ENCODE results near the gene CA4.
"Not testable (repeated sequence)": the region's sequence is repeated elsewhere in the genome, so short reads cannot be mapped to it uniquely, and the experiment has no call there.

CA4 gene

DNA sequence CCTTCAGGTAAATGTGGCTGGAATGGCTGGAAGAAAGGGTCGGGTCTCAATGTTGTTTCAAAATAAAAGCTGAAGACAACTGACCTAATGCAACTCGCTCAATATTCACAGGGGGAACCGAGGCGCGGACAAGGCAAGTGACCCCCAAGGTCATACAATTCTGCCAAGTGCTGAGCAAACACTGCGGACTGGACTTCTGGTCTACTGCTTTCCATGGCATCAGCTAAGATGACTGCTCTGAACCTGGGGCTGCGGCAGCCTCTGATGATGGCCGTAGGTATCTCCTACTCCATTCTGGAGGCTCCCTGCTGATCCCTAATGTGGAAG, 21.9 kb downstream of the CA4 start:
- no peak for DNase-seq (ENCODE audit: low read depth in 2 of 2, low spot score in 1 of 2)

GRCh38 chr17:60173304-60173819, 23.6 kb downstream of the CA4 start:
- no peak for DNase-seq (ENCODE audit: low read depth in 2 of 2, low spot score in 1 of 2)

- DNase-seq (ENCODE audit: low read depth in 2 of 2, low spot score in 1 of 2), result no peak
These were observed 24.3 kb downstream of the CA4 start for GRCh38 chr17:60174035-60174434.

- not testable (repeated sequence) for DNase-seq (ENCODE audit: low read depth in 2 of 2, low spot score in 1 of 2)
These were observed 25.0 kb downstream of the CA4 start for GRCh38 chr17:60174767-60175166.

- not testable (repeated sequence) for DNase-seq (ENCODE audit: low read depth in 2 of 2, low spot score in 1 of 2)
These were observed 27.0 kb downstream of the CA4 start for GRCh38 chr17:60176763-60177162.

- not testable (repeated sequence) for DNase-seq (ENCODE audit: low read depth in 2 of 2, low spot score in 1 of 2)
These were observed 28.4 kb downstream of the CA4 start for GRCh38 chr17:60178180-60178579.

DNA sequence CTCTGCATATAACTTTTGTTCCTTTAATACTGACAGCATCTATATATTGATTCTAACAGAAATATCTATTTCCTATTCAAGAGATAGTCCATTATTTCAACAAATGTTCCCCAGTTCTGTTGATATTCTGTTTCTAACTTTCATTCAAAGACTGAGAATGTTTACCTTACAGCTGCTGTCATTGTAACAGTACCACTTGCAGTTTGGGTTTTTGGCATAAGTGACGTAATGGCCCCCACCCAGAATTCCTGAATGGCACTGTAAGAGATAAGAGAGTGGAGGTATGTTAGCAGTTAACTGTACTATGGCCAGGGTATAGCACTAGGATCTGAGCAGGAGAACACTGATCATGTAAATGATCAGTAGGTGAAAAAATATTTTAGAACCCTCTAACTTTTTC, 30.6 kb downstream of the CA4 start:
- not testable (repeated sequence) for DNase-seq (ENCODE audit: low read depth in 2 of 2, low spot score in 1 of 2)

DNA sequence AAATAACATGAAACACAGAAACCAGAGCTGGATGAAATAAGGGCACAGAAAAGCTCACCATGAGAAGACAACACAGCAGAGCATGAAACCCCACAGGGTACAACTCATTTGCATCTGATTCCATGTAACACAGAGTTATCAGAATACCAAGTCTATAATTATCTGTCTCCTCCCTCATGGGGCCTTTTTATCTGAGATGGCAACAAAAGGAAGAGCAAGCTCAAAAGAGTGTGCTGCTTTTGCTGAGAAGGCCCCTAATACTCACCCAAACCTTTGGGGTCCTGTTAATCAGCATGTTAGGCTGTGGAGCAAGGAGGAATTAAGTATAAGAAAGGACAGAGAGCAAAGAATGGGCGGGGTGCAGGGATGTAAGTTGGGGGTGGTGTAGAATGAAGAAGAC, 36.6 kb downstream of the CA4 start:
- DNase-seq (ENCODE audit: low read depth in 2 of 2, low spot score in 1 of 2), result not testable (repeated sequence)

GRCh38 chr17:60186846-60187745, 37.3 kb downstream of the CA4 start:
- DNase-seq (ENCODE audit: low read depth in 2 of 2, low spot score in 1 of 2), result not testable (repeated sequence)

DNA sequence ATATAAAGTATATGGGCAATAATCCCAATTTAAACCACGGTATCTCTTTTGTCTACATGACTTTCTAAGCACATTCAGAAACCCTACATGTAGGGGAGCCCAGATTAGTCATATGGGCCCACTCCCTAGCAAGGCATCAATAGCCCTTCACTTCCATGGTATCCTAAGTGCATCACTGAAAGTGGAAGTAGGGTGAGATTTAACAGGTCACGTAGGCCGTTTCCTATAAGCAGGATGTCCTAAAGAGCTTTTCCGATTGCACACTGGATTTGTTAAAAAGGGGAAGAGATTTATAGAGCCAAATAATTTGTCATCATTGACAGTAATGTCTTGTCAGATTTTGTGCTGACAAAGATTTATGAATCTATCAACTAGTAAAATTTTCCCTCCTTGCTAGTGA, 39.0 kb downstream of the CA4 start:
- no peak for DNase-seq (ENCODE audit: low read depth in 2 of 2, low spot score in 1 of 2)

DNA sequence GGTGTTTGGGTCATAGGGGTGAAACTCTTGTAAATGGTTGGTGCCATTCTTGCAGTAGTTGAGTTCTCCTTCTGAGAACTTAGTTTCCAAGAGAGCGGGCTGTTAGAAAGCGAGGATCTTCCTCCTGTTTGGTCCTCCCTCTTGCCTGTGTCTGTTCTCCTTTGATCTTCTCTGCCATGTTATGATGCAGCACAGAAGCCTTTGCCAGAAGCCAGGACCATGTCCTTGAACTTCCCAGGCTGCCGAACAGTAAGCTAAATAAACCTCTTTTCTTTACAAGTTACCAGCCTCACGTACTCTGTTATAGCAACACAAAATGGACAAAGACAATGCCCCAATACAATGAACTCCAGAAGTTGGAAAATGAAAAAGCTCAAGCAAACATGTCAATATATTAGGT, 40.3 kb downstream of the CA4 start:
- DNase-seq (ENCODE audit: low read depth in 2 of 2, low spot score in 1 of 2), result not testable (repeated sequence)

DNA sequence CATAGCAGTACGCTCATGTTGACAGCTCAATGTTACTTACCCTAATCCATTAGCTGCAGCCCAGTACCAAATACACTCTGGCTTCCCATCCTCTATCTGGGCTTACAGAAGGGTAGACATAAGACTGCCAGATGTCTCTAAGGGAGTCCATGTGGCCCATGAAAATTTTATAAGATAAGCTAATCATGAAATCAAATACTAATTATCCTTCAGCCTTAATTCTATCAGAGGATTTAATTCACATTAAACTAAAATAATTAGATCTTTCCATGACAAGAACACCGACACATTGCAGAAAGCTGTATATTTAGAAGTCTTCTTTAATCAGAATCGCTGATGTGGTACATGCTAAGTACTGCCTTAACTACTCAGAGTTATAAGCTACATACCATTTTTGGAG, 43.3 kb downstream of the CA4 start:
- not testable (repeated sequence) for DNase-seq (ENCODE audit: low read depth in 2 of 2, low spot score in 1 of 2)

GRCh38 chr17:60193482-60193881, 43.7 kb downstream of the CA4 start:
- no peak for DNase-seq (ENCODE audit: low read depth in 2 of 2, low spot score in 1 of 2)

DNA sequence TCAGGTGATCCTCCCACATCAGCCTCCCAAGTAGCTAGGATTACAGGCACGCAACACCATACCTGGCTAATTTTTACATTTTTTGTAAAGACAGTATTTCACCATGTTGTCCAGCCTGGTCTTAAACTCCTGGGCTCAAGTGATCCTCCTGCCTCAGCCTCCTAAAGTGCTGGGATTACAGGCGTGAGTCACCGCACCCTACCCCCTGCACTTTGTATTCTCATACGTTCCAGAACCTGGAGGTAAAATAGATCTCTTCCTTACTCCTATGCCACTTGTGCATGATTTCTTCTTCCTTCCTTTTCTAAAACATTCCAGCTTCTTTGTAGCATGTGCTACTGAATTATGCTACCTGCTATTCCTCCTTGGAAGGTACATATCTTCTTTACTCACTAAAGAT, 44.4 kb downstream of the CA4 start:
- DNase-seq (ENCODE audit: low read depth in 2 of 2, low spot score in 1 of 2), result not testable (repeated sequence)

DNA sequence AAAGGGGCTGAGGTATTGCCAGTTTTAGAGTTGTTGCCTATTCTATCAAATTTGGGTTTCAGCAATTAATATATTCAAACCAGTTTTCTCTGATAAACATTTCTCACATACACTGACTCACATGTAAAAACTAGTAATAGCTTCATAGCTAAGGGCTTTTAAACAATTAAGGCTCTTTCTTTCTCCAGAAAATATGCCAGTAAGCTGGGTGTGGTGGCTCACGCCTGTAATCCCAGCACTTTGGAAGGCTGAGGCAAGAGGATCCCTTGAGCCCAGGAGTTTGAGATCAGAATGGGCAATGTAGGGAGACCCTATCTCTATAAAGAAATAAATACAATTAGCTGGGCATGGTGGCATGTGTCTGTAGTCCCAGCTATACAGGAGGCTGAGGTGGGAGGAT, 48.9 kb downstream of the CA4 start:
- not testable (repeated sequence) for DNase-seq (ENCODE audit: low read depth in 2 of 2, low spot score in 1 of 2)

DNA sequence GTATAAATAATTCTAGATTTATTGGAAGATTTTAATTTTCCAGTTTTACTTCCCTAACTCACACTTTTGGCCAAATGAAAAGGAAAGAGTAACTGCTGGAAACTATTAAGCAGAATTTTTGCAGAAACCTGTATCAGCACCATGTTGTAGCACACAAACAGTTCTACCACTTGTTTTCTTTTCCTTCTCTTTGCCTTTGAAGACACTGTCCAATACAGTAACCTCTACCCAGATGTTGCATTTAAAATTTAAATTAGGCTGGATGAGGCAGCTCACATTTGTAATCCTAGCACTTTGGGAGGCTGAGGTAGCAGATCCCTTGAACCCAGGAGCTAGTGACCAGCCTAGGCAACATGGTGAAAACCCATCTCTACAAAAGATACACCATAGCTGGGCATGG, 56.0 kb downstream of the CA4 start:
- not testable (repeated sequence) for DNase-seq (ENCODE audit: low read depth in 2 of 2, low spot score in 1 of 2)

- DNase-seq (ENCODE audit: low read depth in 2 of 2, low spot score in 1 of 2), result not testable (repeated sequence)
These were observed 58.5 kb downstream of the CA4 start for GRCh38 chr17:60208302-60208701.
